Measurements from ENCODE around the gene UNC13A.

The UNC13A gene

GRCh38 chr19:17669419-17669818 is 18.7 kb downstream of the UNC13A start:
- no peak for ATAC-seq
- TF ChIP-seq CSDC2 (CRISPR knock-in tag; IDR thresholded peaks at IDR 0.05) (no peak), SNAI2 (CRISPR knock-in tag; IDR thresholded peaks at IDR 0.05) (no peak), OSR1 (CRISPR knock-in tag; IDR thresholded peaks at IDR 0.05) (no peak), ZNF8 (CRISPR knock-in tag; IDR thresholded peaks at IDR 0.05) (no peak), PPARA (CRISPR knock-in tag; IDR thresholded peaks at IDR 0.05; ENCODE audit: borderline replicate concordance) (no peak), TCF4 (CRISPR knock-in tag; IDR thresholded peaks at IDR 0.05; ENCODE audit: borderline replicate concordance) (no peak), GLIS3 (CRISPR knock-in tag; IDR thresholded peaks at IDR 0.05) (no peak), CSRNP3 (CRISPR knock-in tag; IDR thresholded peaks at IDR 0.05) (no peak), POU6F1 (CRISPR knock-in tag; IDR thresholded peaks at IDR 0.05; ENCODE audit: borderline replicate concordance, low read depth) (no peak)

- no peak for ATAC-seq
- TF ChIP-seq ISL1 (CRISPR knock-in tag; IDR thresholded peaks at IDR 0.05) (no peak), ZFP3 (CRISPR knock-in tag; IDR thresholded peaks at IDR 0.05) (no peak), OSR1 (CRISPR knock-in tag; IDR thresholded peaks at IDR 0.05) (no peak), CSRNP3 (CRISPR knock-in tag; IDR thresholded peaks at IDR 0.05) (no peak), CSDC2 (CRISPR knock-in tag; IDR thresholded peaks at IDR 0.05) (no peak), BACH2 (CRISPR knock-in tag; IDR thresholded peaks at IDR 0.05; ENCODE audit: borderline replicate concordance) (no peak), ARNTL (CRISPR knock-in tag; IDR thresholded peaks at IDR 0.05; ENCODE audit: borderline replicate concordance, low read depth) (no peak)
These were observed 23.1 kb downstream of the UNC13A start for GRCh38 chr19:17665058-17665457.

- TF ChIP-seq PATZ1 (CRISPR knock-in tag; IDR thresholded peaks at IDR 0.05; ENCODE audit: borderline replicate concordance) (no peak), ZC3H10 (CRISPR knock-in tag; IDR thresholded peaks at IDR 0.05) (no peak), CSRNP3 (CRISPR knock-in tag; IDR thresholded peaks at IDR 0.05) (no peak), TSHZ2 (CRISPR knock-in tag; IDR thresholded peaks at IDR 0.05) (no peak), PPARA (CRISPR knock-in tag; IDR thresholded peaks at IDR 0.05; ENCODE audit: borderline replicate concordance) (no peak), TOX (CRISPR knock-in tag; IDR thresholded peaks at IDR 0.05; ENCODE audit: borderline replicate concordance) (no peak), ZNF565 (CRISPR knock-in tag; conservative IDR thresholded peaks at IDR 0.05; ENCODE audit: low read depth) (no peak), OSR1 (CRISPR knock-in tag; IDR thresholded peaks at IDR 0.05) (no peak), ZNF8 (CRISPR knock-in tag; IDR thresholded peaks at IDR 0.05) (no peak), SNAI2 (CRISPR knock-in tag; IDR thresholded peaks at IDR 0.05) (no peak), ZNF70 (CRISPR knock-in tag; IDR thresholded peaks at IDR 0.05) (no peak)
- no peak for ATAC-seq
These were observed 28.2 kb downstream of the UNC13A start for GRCh38 chr19:17659996-17660395.
